ENCODE results near the gene PIK3R6. TPM values are rescaled to one million over a fixed set of nuclear protein-coding genes. Genes with fewer than 3 reads are reported as not detected.
A peak's percentile ranks its signal among the peaks of the same experiment; 100 is the strongest.

Gene PIK3R6
- total and polyA plus RNA-seq, 7 experiments from 2014 or later: 0.06 to 11.3 (median 0.43) TPM

- ChIA-PET POLR2A (interaction anchor here (1.0 kb wide), 1 partner anchor 9 kb away, joined by 3 read pairs; no protein-coding TSS in a partner anchor), CTCF (no interaction called here)
- Mint-ChIP-seq H3K27me3 (no peaks in the 10 kb centered on the region), H3K4me1 (peaks cover 0 to 19% (median 0%) of the 10 kb centered on the region in 7 donors), H3K27ac (peak overlapping the region in 3 of 9 donors; percentile 12 to 32 (median 18)), H3K36me3 (peaks cover 24 to 64% (median 39%) of the 10 kb centered on the region in 5 donors), H3K9me3 (peaks cover 0 to 8% (median 0%) of the 10 kb centered on the region in 11 donors), H3K4me3 (no peak overlapping the region)
- H3K27me3 ChIP-seq (ENCODE audit: control insufficient read depth in 2 of 2, insufficient read depth in 2 of 2, low read length in 2 of 2): no peaks in the 10 kb centered on the region
- no peaks in the 10 kb centered on the region for H3K9me3 ChIP-seq (ENCODE audit: control insufficient read depth in 2 of 3, low read length in 3 of 3)
- ATAC-seq: no peak
- no peak overlapping the region for H3K4me3 ChIP-seq (ENCODE audit: low read length)
- no peak overlapping the region for H3K27ac ChIP-seq (ENCODE audit: low read depth, low read length)
- intact Hi-C loops (cut with micrococcal nuclease): no loop called here
- no peaks in the 10 kb centered on the region for H3K4me1 ChIP-seq (ENCODE audit: control insufficient read depth in 2 of 2, insufficient read depth in 2 of 2, low read length in 2 of 2)
- DNase-seq: no peak
- peaks cover 25 to 64% (median 34%) of the 10 kb centered on the region in 3 experiments for H3K36me3 ChIP-seq (ENCODE audit: control insufficient read depth in 2 of 3, insufficient read depth in 3 of 3, low read length in 3 of 3)
Observed at GRCh38 chr17:8879410-8879809, 11.9 kb upstream of the PIK3R6 start.

DNA sequence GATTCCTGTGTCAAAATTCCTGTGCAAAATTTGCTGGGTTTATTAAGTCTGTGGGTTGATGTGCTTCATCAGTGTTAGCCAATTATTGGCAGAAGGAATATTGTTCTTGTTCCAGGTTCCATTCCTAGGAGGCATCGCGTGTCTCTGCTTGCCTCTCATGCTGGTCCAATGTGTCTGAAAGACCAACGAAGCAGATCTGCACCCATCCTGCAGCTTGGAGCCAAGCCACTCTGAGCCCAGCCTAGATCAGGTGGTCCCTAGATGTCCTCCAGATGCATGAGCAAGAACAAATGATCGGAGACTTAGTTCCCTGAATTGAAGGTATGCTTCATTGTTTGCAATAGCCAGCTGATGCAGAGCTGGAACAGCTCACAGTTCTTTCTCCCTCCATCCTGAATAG, 10.5 kb upstream of the PIK3R6 start:
- DNase-seq (no peak), ATAC-seq (no peak)
- H3K27me3 ChIP-seq (ENCODE audit: control insufficient read depth in 2 of 2, insufficient read depth in 2 of 2, low read length in 2 of 2): no peaks in the 10 kb centered on the region
- no peaks in the 10 kb centered on the region for H3K9me3 ChIP-seq (ENCODE audit: control insufficient read depth in 2 of 3, low read length in 3 of 3)
- H3K4me3 Mint-ChIP-seq: no peak overlapping the region
- POLR2A ChIA-PET: interaction anchor here (1.2 kb wide), 1 partner anchor 22 kb away, joined by 3 read pairs; no protein-coding TSS in a partner anchor
- H3K4me1 ChIP-seq (ENCODE audit: control insufficient read depth in 2 of 2, insufficient read depth in 2 of 2, low read length in 2 of 2): no peaks in the 10 kb centered on the region
- peaks cover 0 to 14% (median 5%) of the 10 kb centered on the region in 7 donors for H3K4me1 Mint-ChIP-seq
- no peaks in the 10 kb centered on the region for H3K27me3 Mint-ChIP-seq
- H3K9me3 Mint-ChIP-seq: peaks cover 0 to 6% (median 0%) of the 10 kb centered on the region in 11 donors
- intact Hi-C loops (cut with micrococcal nuclease): no loop called here
- peak overlapping the region in 6 of 9 donors; percentile 1 to 78 (median 47) for H3K27ac Mint-ChIP-seq
- CTCF ChIA-PET: no interaction called here
- H3K36me3 Mint-ChIP-seq: peaks cover 17 to 51% (median 28%) of the 10 kb centered on the region in 5 donors
- no peak overlapping the region for H3K4me3 ChIP-seq (ENCODE audit: low read length)
- no peak overlapping the region for H3K27ac ChIP-seq (ENCODE audit: low read depth, low read length)
- H3K36me3 ChIP-seq (ENCODE audit: control insufficient read depth in 2 of 3, insufficient read depth in 3 of 3, low read length in 3 of 3): peaks cover 13 to 50% (median 25%) of the 10 kb centered on the region in 3 experiments

- Mint-ChIP-seq H3K4me3 (no peak overlapping the region), H3K36me3 (peaks cover 9 to 34% (median 16%) of the 10 kb centered on the region in 5 donors), H3K9me3 (peaks cover 0 to 3% (median 0%) of the 10 kb centered on the region in 11 donors), H3K4me1 (peaks cover 0 to 11% (median 6%) of the 10 kb centered on the region in 7 donors), H3K27me3 (no peaks in the 10 kb centered on the region), H3K27ac (no peak overlapping the region)
- no peaks in the 10 kb centered on the region for H3K27me3 ChIP-seq (ENCODE audit: control insufficient read depth in 2 of 2, insufficient read depth in 2 of 2, low read length in 2 of 2)
- no peak for ATAC-seq
- H3K27ac ChIP-seq (ENCODE audit: low read depth, low read length): no peak overlapping the region
- H3K36me3 ChIP-seq (ENCODE audit: control insufficient read depth in 2 of 3, insufficient read depth in 3 of 3, low read length in 3 of 3): peaks cover 0 to 30% (median 11%) of the 10 kb centered on the region in 3 experiments
- H3K4me1 ChIP-seq (ENCODE audit: control insufficient read depth in 2 of 2, insufficient read depth in 2 of 2, low read length in 2 of 2): no peaks in the 10 kb centered on the region
- no peak for DNase-seq
- H3K9me3 ChIP-seq (ENCODE audit: control insufficient read depth in 2 of 3, low read length in 3 of 3): no peaks in the 10 kb centered on the region
- no peak overlapping the region for H3K4me3 ChIP-seq (ENCODE audit: low read length)
- intact Hi-C loops (cut with micrococcal nuclease): no loop called here
- POLR2A ChIA-PET: no interaction called here
- CTCF ChIA-PET: interaction anchor here (1.2 kb wide), 1 partner anchor 128 kb away, joined by 3 read pairs; no protein-coding TSS in a partner anchor
Observed at GRCh38 chr17:8875957-8876356, 8.5 kb upstream of the PIK3R6 start.

- peaks cover 0 to 3% (median 0%) of the 10 kb centered on the region in 11 donors for H3K9me3 Mint-ChIP-seq
- no peak overlapping the region for H3K4me3 Mint-ChIP-seq
Observed at GRCh38 chr17:8875436-8875835, 8.0 kb upstream of the PIK3R6 start.

GRCh38 chr17:8873801-8874715, 6.6 kb upstream of the PIK3R6 start:
- Mint-ChIP-seq H3K27ac (peak overlapping the region in 1 of 9 donors; percentile 72), H3K4me3 (no peak overlapping the region), H3K36me3 (peaks cover 9 to 19% (median 11%) of the 10 kb centered on the region in 5 donors), H3K4me1 (peaks cover 0 to 10% (median 7%) of the 10 kb centered on the region in 7 donors), H3K9me3 (peaks cover 0 to 3% (median 0%) of the 10 kb centered on the region in 11 donors), H3K27me3 (no peaks in the 10 kb centered on the region)
- DNase-seq: no peak
- ATAC-seq: peak; percentile 27
- ChIA-PET CTCF (interaction anchor here (0.8 kb wide), 1 partner anchor 124 kb away, joined by 3 read pairs; no protein-coding TSS in a partner anchor), POLR2A (no interaction called here)
- Histone ChIP-seq H3K27me3 (ENCODE audit: control insufficient read depth in 2 of 2, insufficient read depth in 2 of 2, low read length in 2 of 2) (no peaks in the 10 kb centered on the region), H3K27ac (ENCODE audit: low read depth, low read length) (no peak overlapping the region), H3K4me1 (ENCODE audit: control insufficient read depth in 2 of 2, insufficient read depth in 2 of 2, low read length in 2 of 2) (no peaks in the 10 kb centered on the region), H3K36me3 (ENCODE audit: control insufficient read depth in 2 of 3, insufficient read depth in 3 of 3, low read length in 3 of 3) (peaks cover 0 to 11% (median 0%) of the 10 kb centered on the region in 3 experiments), H3K9me3 (ENCODE audit: control insufficient read depth in 2 of 3, low read length in 3 of 3) (no peaks in the 10 kb centered on the region), H3K4me3 (ENCODE audit: low read length) (no peak overlapping the region)
- intact Hi-C loops (cut with micrococcal nuclease): no loop called here

More at GRCh38 chr17:8875436-8875835, 8.0 kb upstream of the PIK3R6 start:
- peaks cover 0 to 25% (median 5%) of the 10 kb centered on the region in 3 experiments for H3K36me3 ChIP-seq (ENCODE audit: control insufficient read depth in 2 of 3, insufficient read depth in 3 of 3, low read length in 3 of 3)
- no peaks in the 10 kb centered on the region for H3K27me3 ChIP-seq (ENCODE audit: control insufficient read depth in 2 of 2, insufficient read depth in 2 of 2, low read length in 2 of 2)
- intact Hi-C loops (cut with micrococcal nuclease): no loop called here
- CTCF ChIA-PET: no interaction called here
- H3K27ac ChIP-seq (ENCODE audit: low read depth, low read length): no peak overlapping the region
- no peaks in the 10 kb centered on the region for H3K9me3 ChIP-seq (ENCODE audit: control insufficient read depth in 2 of 3, low read length in 3 of 3)
- no peaks in the 10 kb centered on the region for H3K4me1 ChIP-seq (ENCODE audit: control insufficient read depth in 2 of 2, insufficient read depth in 2 of 2, low read length in 2 of 2)
- no peak for DNase-seq
- Mint-ChIP-seq H3K36me3 (peaks cover 9 to 31% (median 13%) of the 10 kb centered on the region in 5 donors), H3K27ac (peak overlapping the region in 1 of 9 donors; percentile 38), H3K4me1 (peaks cover 0 to 11% (median 2%) of the 10 kb centered on the region in 7 donors), H3K27me3 (no peaks in the 10 kb centered on the region)
- no peak for ATAC-seq
- H3K4me3 ChIP-seq (ENCODE audit: low read length): no peak overlapping the region
- POLR2A ChIA-PET: no interaction called here

- no peak overlapping the region for H3K4me3 Mint-ChIP-seq
- H3K9me3 Mint-ChIP-seq: peaks cover 0 to 1% (median 0%) of the 10 kb centered on the region in 11 donors
- Histone ChIP-seq H3K27ac (ENCODE audit: low read depth, low read length) (no peak overlapping the region), H3K4me1 (ENCODE audit: control insufficient read depth in 2 of 2, insufficient read depth in 2 of 2, low read length in 2 of 2) (peaks cover under 1 to 2% of the 10 kb centered on the region in 2 donors), H3K27me3 (ENCODE audit: control insufficient read depth in 2 of 2, insufficient read depth in 2 of 2, low read length in 2 of 2) (no peaks in the 10 kb centered on the region), H3K9me3 (ENCODE audit: control insufficient read depth in 2 of 3, low read length in 3 of 3) (no peaks in the 10 kb centered on the region), H3K36me3 (ENCODE audit: control insufficient read depth in 2 of 3, insufficient read depth in 3 of 3, low read length in 3 of 3) (peaks cover 0 to under 1% (median 0%) of the 10 kb centered on the region in 3 experiments), H3K4me3 (ENCODE audit: low read length) (no peak overlapping the region)
- peaks cover 3 to 7% (median 4%) of the 10 kb centered on the region in 5 donors for H3K36me3 Mint-ChIP-seq
- H3K27ac Mint-ChIP-seq: no peak overlapping the region
- ATAC-seq: no peak
- H3K27me3 Mint-ChIP-seq: no peaks in the 10 kb centered on the region
- ChIA-PET CTCF (interaction anchor here (0.6 kb wide), 1 partner anchor 18 kb away, joined by 3 read pairs; no protein-coding TSS in a partner anchor), POLR2A (no interaction called here)
- H3K4me1 Mint-ChIP-seq: peaks cover 4 to 20% (median 15%) of the 10 kb centered on the region in 7 donors
- no peak for DNase-seq
- intact Hi-C loops (cut with micrococcal nuclease): no loop called here
Observed at GRCh38 chr17:8872705-8873435, 5.4 kb upstream of the PIK3R6 start.

Data from naive thymus-derived CD4-positive, alpha-beta T cell (primary cell).